C4-2B (cell line): ENCODE results near the gene ENO4.

ENCODE experiments used
- H3K27ac ChIP-seq: fragments of 450-650 bp; 2 replicates; pipeline ENCODE4 v1.5.1; 2017
- ZFX ChIP-seq: fragments of 450-650 bp; IDR thresholded peaks from 2 replicates; pipeline ENCODE4 v1.6.1; 2017
- TF ChIP-seq, protein P1 (sequence below): fragments of 450-650 bp; conservative IDR thresholded peaks from 2 replicates; pipeline ENCODE4 v1.5.1; 2017; ENCODE audit warnings: mild to moderate bottlenecking

ENO4 gene

DNA sequence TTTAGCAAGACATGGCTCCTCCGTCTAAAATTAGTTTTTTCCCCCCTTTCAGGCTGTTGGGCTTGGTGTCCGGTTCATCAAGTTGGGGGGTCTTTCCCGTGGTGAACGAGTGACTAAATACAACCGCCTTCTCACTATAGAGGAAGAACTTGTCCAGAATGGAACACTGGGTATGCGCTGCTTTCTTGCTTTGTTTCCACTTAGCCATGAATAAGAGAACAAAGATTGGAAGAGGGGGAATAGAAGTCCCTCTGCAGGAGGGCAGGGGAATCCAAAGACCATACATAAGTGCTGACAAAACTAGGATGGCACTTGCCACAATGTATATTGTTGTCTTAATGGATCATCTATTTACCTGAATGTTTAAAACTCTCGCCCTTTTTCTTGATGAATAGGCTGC, 30.5 kb downstream of the ENO4 start:
- H3K27ac ChIP-seq = no peak overlapping the region
- no peak for TF ChIP-seq ZFX
- TF ChIP-seq, protein P1, sequence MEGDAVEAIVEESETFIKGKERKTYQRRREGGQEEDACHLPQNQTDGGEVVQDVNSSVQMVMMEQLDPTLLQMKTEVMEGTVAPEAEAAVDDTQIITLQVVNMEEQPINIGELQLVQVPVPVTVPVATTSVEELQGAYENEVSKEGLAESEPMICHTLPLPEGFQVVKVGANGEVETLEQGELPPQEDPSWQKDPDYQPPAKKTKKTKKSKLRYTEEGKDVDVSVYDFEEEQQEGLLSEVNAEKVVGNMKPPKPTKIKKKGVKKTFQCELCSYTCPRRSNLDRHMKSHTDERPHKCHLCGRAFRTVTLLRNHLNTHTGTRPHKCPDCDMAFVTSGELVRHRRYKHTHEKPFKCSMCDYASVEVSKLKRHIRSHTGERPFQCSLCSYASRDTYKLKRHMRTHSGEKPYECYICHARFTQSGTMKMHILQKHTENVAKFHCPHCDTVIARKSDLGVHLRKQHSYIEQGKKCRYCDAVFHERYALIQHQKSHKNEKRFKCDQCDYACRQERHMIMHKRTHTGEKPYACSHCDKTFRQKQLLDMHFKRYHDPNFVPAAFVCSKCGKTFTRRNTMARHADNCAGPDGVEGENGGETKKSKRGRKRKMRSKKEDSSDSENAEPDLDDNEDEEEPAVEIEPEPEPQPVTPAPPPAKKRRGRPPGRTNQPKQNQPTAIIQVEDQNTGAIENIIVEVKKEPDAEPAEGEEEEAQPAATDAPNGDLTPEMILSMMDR = no peak

DNA sequence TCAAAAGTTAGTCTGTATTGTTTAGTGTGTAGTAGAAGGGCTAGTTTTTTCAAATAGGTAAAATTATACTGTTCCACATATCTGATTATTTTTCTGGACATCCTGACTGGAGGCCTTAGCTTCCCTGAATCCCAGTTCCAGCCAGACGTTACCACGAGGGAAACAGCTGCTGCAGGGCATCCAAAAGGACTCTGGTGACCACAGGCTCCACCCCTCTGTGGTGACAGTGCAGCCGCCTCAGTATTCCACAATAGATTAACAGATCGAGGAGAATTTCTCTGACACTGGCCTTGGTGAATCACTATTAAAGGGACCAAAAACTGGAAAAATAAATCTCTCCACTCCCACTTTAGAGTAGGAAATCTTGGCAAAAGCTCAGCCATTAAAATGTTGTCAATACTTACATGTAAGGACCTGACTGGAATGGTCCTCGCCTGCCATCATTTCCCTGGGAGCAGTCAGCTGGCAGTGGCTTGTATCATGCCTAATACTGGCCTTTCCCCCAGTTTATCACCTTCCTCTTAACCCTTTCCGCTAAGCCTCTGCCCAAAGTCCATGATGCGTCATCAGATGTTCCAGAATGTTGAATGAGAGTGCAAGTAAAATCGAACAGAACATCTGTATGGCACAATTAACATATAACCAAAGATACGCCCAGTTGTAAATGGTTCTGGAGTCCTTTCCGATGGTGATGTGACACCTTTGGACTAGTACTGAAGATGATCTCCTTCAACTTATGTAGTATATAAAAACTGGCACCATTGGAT, 31.6 kb downstream of the ENO4 start:
- TF ChIP-seq ZFX = no peak
- TF ChIP-seq, protein P1 = no peak
- H3K27ac ChIP-seq = no peak overlapping the region

DNA sequence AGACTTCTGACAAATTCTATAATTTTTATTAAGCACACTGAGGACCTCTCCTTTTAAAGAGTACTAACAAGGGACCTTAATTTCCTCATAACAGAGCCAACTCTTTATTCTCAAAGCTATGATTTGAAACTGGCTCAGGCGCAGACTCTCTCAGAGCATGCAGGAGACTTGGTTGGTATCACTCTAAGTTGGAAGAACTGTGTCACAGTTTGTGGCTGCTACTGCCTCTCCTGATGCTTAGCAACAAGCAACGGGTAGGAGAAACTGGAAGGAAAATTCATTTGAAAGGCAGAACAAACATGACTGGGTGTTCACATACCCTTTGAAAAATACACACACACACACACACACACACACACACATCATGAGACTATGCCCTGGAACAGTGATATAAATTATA, 33.3 kb downstream of the ENO4 start:
- no peak overlapping the region for H3K27ac ChIP-seq
- no peak for TF ChIP-seq ZFX
- TF ChIP-seq, protein P1 = no peak

DNA sequence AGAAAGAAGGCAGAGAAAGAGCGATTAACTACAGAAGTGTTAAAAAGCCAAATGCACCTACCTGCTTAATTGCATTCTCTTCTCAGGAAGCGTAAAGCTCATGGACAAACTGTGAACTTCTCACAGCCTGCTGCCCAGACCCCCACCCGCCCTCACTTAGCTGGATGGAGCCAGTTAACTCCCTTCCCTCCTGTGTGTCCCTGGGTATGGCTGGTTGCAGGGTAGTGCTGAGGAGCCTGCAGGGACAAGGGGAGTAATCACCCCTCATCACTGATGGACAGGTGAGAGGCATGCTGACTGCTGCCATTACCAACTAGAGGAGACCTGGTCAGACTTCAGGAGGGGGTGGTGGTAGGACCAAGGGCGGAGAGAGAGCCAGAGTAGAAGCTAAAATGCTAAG, 37.5 kb downstream of the ENO4 start:
- no peak overlapping the region for H3K27ac ChIP-seq
- no peak for TF ChIP-seq ZFX
- TF ChIP-seq, protein P1 = no peak

DNA sequence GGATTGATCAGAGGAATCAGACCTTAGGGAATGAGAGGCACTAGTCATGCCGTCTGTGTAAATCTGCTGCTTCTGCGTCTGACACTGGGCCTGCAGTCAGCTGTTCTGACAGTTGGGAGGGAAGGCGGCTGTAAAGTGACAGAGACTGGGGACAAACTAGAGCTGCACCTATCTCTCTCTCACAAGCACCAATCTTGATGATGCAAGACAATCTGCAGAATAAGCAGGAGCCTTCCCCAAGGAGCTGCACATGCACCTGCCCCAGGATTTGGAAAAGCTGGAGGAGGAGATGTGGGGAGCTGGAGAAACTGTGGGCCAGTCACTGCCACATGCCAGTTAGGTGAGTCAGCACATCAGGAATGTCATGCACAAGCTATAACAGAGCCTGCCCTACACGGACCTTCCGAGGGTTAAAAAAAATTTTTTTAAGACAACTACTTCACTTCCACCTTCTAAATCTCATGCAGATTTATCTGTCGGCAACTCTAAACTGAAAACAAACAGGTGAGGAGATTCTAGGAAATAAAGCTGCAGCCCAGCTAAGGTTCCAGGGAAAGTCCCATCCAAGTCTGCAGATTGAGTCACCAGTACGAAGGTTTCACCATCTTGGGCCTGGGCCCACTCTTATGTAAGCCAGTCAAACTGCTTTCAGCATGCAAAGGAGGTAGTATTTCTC, 39.2 kb downstream of the ENO4 start:
- TF ChIP-seq ZFX = no peak
- TF ChIP-seq, protein P1 = no peak
- H3K27ac ChIP-seq = no peak overlapping the region

DNA sequence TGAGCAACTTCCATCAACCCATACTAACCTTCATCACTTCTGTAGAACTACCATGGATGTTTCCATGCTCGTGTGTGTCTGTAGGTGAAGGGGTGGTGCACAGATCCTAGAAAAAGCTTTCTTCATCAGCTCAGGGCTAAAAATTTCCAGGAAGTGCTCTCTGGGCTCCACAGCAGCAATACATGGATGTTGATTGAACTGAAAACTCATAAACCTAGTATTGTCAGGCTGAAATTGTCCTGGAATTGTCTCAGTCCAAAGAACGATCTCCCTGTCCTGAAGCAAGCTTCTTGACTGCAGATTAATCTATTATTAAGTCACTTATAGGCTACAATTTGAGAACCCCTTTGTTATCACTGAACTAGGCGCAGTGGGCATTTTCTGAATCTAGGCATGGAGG, 39.8 kb downstream of the ENO4 start:
- no peak for TF ChIP-seq ZFX
- TF ChIP-seq, protein P1 = no peak
- no peak overlapping the region for H3K27ac ChIP-seq

DNA sequence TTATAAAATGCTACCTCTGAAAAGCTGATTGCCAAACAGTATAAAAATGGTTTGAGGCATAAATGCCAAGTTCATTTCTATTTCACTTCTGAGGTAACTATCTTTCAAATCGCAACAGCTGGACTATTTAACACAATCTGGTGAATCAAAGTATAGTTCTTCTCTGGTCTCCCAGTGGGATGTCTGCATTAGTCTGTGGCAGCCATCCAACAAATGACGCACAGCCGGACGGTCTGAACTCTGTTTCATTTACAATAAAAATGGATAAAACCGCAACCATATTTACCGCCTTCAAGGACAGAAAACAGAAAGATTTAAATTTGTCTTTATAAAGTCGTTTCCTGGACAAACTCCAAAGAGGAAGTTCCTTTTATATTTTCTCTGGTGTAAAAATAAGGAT, 41.9 kb downstream of the ENO4 start:
- no peak overlapping the region for H3K27ac ChIP-seq
- TF ChIP-seq, protein P1 = no peak
- TF ChIP-seq ZFX = no peak
